HG02610 (cell line): Measurements from ENCODE around the gene CFAP99.

ENCODE experiments used
- ATAC-seq: cut with Tn5 transposase; IDR thresholded peaks from one replicate; pipeline ENCODE4 v1.9.1; 2021; ENCODE audit warnings: mild to moderate bottlenecking, moderate library complexity; ENCODE audit not compliant: unreplicated experiment

The CFAP99 gene

GRCh38 chr4:2445130-2445529 lies 26.4 kb downstream of the CFAP99 start:
- ATAC-seq: no peak

- no peak for ATAC-seq
These were observed 26.8 kb downstream of the CFAP99 start for GRCh38 chr4:2445571-2445970.

- ATAC-seq: no peak
These were observed 28.2 kb downstream of the CFAP99 start for GRCh38 chr4:2446656-2447564.

- no peak for ATAC-seq
These were observed 29.8 kb downstream of the CFAP99 start for GRCh38 chr4:2448589-2448988.

GRCh38 chr4:2449051-2449450 lies 30.3 kb downstream of the CFAP99 start:
- no peak for ATAC-seq

- ATAC-seq: no peak
These were observed 31.0 kb downstream of the CFAP99 start for GRCh38 chr4:2449511-2450392.

GRCh38 chr4:2450394-2451035 lies 31.8 kb downstream of the CFAP99 start:
- ATAC-seq: no peak

- ATAC-seq: no peak
These were observed 32.3 kb downstream of the CFAP99 start for GRCh38 chr4:2451036-2451520.

GRCh38 chr4:2451821-2452785 lies 33.3 kb downstream of the CFAP99 start:
- no peak for ATAC-seq

GRCh38 chr4:2457481-2458295 lies 38.9 kb downstream of the CFAP99 start:
- no peak for ATAC-seq

- ATAC-seq: no peak
These were observed 40.1 kb downstream of the CFAP99 start for GRCh38 chr4:2458546-2459491.

- ATAC-seq: no peak
These were observed 41.0 kb downstream of the CFAP99 start for GRCh38 chr4:2459589-2460349.

- no peak for ATAC-seq
These were observed 42.6 kb downstream of the CFAP99 start for GRCh38 chr4:2461246-2461960.

- ATAC-seq: peak; percentile 79
These were observed 43.6 kb downstream of the CFAP99 start for GRCh38 chr4:2462218-2462991.

- no peak for ATAC-seq
These were observed 44.4 kb downstream of the CFAP99 start for GRCh38 chr4:2462992-2463762.
